ENCODE results near the gene LCNL1. TPM values are rescaled to one million over a fixed set of nuclear protein-coding genes. Genes with fewer than 3 reads are reported as not detected.
A peak's percentile ranks its signal among the peaks of the same experiment; 100 is the strongest.

Gene LCNL1
- total and polyA plus RNA-seq, 2 of the 13 experiments (the other 11 are each of a cell fraction or from before 2014, with no cell fraction given), result not detected

DNA sequence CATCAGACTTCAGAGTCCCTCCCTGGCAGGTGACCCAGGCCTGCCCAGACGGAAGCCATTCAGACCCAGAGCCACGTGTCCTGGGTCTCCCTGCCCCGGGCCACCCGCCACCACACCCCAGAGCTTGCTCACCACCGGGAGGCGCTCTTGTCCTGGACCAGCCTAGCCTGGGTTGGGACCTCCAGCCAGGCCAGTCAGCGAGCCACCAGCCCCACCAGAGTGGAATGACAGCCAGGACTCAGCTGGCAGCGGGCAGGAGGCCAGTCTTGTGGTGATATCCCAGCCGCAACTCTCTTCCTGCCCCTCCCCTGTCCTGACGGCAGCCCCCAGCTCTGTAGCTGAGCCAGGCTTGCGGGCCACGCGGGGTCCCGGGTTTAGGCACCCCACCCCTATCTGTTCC is 7.1 kb upstream of the LCNL1 start (continued):
- TF ChIP-seq, protein P1, sequence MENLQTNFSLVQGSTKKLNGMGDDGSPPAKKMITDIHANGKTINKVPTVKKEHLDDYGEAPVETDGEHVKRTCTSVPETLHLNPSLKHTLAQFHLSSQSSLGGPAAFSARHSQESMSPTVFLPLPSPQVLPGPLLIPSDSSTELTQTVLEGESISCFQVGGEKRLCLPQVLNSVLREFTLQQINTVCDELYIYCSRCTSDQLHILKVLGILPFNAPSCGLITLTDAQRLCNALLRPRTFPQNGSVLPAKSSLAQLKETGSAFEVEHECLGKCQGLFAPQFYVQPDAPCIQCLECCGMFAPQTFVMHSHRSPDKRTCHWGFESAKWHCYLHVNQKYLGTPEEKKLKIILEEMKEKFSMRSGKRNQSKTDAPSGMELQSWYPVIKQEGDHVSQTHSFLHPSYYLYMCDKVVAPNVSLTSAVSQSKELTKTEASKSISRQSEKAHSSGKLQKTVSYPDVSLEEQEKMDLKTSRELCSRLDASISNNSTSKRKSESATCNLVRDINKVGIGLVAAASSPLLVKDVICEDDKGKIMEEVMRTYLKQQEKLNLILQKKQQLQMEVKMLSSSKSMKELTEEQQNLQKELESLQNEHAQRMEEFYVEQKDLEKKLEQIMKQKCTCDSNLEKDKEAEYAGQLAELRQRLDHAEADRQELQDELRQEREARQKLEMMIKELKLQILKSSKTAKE (CRISPR knock-in tag; IDR thresholded peaks at IDR 0.05; ENCODE audit: borderline replicate concordance), result no peak
- no peak for TF ChIP-seq KLF12 (CRISPR knock-in tag; IDR thresholded peaks at IDR 0.05; ENCODE audit: borderline replicate concordance)
- TF ChIP-seq, protein P2, sequence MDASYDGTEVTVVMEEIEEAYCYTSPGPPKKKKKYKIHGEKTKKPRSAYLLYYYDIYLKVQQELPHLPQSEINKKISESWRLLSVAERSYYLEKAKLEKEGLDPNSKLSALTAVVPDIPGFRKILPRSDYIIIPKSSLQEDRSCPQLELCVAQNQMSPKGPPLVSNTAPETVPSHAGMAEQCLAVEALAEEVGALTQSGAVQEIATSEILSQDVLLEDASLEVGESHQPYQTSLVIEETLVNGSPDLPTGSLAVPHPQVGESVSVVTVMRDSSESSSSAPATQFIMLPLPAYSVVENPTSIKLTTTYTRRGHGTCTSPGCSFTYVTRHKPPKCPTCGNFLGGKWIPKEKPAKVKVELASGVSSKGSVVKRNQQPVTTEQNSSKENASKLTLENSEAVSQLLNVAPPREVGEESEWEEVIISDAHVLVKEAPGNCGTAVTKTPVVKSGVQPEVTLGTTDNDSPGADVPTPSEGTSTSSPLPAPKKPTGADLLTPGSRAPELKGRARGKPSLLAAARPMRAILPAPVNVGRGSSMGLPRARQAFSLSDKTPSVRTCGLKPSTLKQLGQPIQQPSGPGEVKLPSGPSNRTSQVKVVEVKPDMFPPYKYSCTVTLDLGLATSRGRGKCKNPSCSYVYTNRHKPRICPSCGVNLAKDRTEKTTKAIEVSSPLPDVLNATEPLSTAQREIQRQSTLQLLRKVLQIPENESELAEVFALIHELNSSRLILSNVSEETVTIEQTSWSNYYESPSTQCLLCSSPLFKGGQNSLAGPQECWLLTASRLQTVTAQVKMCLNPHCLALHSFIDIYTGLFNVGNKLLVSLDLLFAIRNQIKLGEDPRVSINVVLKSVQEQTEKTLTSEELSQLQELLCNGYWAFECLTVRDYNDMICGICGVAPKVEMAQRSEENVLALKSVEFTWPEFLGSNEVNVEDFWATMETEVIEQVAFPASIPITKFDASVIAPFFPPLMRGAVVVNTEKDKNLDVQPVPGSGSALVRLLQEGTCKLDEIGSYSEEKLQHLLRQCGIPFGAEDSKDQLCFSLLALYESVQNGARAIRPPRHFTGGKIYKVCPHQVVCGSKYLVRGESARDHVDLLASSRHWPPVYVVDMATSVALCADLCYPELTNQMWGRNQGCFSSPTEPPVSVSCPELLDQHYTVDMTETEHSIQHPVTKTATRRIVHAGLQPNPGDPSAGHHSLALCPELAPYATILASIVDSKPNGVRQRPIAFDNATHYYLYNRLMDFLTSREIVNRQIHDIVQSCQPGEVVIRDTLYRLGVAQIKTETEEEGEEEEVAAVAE (CRISPR knock-in tag; IDR thresholded peaks at IDR 0.05; ENCODE audit: borderline replicate concordance), result no peak
- no peak for TF ChIP-seq GABPA (IDR thresholded peaks at IDR 0.05; ENCODE audit: low read depth, low read length)
- no peak for TF ChIP-seq GABPA (CRISPR knock-in tag; IDR thresholded peaks at IDR 0.05; ENCODE audit: low read depth)
- peak; percentile 78; the same call in 1 of the 2 replicates for TF ChIP-seq RAD21 (CRISPR knock-in tag; IDR thresholded peaks at IDR 0.05)
- TF ChIP-seq NFYB (CRISPR knock-in tag; IDR thresholded peaks at IDR 0.05), result no peak
- TF ChIP-seq KDM4B (CRISPR knock-in tag; IDR thresholded peaks at IDR 0.05), result no peak
- TF ChIP-seq ZNF3 (CRISPR knock-in tag; IDR thresholded peaks at IDR 0.05), result no peak
- TF ChIP-seq ZNF572 (CRISPR knock-in tag; IDR thresholded peaks at IDR 0.05), result no peak
- no peak for TF ChIP-seq PHB2 (IDR thresholded peaks at IDR 0.05; ENCODE audit: partially characterized antibody)
- peak; percentile 42; the same call in 1 of the 2 replicates for TF ChIP-seq SAP130 (CRISPR knock-in tag; IDR thresholded peaks at IDR 0.05; ENCODE audit: low read depth)
- peak; percentile 64 for TF ChIP-seq STAG1 (CRISPR knock-in tag; IDR thresholded peaks at IDR 0.05)
- TF ChIP-seq ZNF207 (IDR thresholded peaks at IDR 0.05; ENCODE audit: borderline replicate concordance), result no peak
- 0 out of 3 replicates have a peak, but pooled peaks have one; percentile 36 for TF ChIP-seq MXI1 (IDR thresholded peaks at IDR 0.05; ENCODE audit: borderline replicate concordance, low read depth, low read length)
- no peak for TF ChIP-seq RBAK (CRISPR knock-in tag; IDR thresholded peaks at IDR 0.05)
- no peak for TF ChIP-seq SIN3B (IDR thresholded peaks at IDR 0.05; ENCODE audit: low read length)
- TF ChIP-seq ZNF703 (CRISPR knock-in tag; IDR thresholded peaks at IDR 0.05; ENCODE audit: borderline replicate concordance), result no peak
- TF ChIP-seq, protein P3, sequence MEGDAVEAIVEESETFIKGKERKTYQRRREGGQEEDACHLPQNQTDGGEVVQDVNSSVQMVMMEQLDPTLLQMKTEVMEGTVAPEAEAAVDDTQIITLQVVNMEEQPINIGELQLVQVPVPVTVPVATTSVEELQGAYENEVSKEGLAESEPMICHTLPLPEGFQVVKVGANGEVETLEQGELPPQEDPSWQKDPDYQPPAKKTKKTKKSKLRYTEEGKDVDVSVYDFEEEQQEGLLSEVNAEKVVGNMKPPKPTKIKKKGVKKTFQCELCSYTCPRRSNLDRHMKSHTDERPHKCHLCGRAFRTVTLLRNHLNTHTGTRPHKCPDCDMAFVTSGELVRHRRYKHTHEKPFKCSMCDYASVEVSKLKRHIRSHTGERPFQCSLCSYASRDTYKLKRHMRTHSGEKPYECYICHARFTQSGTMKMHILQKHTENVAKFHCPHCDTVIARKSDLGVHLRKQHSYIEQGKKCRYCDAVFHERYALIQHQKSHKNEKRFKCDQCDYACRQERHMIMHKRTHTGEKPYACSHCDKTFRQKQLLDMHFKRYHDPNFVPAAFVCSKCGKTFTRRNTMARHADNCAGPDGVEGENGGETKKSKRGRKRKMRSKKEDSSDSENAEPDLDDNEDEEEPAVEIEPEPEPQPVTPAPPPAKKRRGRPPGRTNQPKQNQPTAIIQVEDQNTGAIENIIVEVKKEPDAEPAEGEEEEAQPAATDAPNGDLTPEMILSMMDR (CRISPR knock-in tag; IDR thresholded peaks at IDR 0.05), result peak; percentile 75
- TF ChIP-seq, protein P4, sequence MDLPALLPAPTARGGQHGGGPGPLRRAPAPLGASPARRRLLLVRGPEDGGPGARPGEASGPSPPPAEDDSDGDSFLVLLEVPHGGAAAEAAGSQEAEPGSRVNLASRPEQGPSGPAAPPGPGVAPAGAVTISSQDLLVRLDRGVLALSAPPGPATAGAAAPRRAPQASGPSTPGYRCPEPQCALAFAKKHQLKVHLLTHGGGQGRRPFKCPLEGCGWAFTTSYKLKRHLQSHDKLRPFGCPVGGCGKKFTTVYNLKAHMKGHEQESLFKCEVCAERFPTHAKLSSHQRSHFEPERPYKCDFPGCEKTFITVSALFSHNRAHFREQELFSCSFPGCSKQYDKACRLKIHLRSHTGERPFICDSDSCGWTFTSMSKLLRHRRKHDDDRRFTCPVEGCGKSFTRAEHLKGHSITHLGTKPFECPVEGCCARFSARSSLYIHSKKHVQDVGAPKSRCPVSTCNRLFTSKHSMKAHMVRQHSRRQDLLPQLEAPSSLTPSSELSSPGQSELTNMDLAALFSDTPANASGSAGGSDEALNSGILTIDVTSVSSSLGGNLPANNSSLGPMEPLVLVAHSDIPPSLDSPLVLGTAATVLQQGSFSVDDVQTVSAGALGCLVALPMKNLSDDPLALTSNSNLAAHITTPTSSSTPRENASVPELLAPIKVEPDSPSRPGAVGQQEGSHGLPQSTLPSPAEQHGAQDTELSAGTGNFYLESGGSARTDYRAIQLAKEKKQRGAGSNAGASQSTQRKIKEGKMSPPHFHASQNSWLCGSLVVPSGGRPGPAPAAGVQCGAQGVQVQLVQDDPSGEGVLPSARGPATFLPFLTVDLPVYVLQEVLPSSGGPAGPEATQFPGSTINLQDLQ (CRISPR knock-in tag; IDR thresholded peaks at IDR 0.05), result no peak
- 0 out of 2 replicates have a peak, but pooled peaks have one; percentile 12 for TF ChIP-seq MAZ (IDR thresholded peaks at IDR 0.05; ENCODE audit: borderline replicate concordance, low read depth, low read length)
- no peak for TF ChIP-seq MAZ (CRISPR knock-in tag; IDR thresholded peaks at IDR 0.05; ENCODE audit: low read depth)
